Measurements from ENCODE around the gene RPL39L.
A peak's percentile ranks its signal among the peaks of the same experiment; 100 is the strongest.

Gene RPL39L

DNA sequence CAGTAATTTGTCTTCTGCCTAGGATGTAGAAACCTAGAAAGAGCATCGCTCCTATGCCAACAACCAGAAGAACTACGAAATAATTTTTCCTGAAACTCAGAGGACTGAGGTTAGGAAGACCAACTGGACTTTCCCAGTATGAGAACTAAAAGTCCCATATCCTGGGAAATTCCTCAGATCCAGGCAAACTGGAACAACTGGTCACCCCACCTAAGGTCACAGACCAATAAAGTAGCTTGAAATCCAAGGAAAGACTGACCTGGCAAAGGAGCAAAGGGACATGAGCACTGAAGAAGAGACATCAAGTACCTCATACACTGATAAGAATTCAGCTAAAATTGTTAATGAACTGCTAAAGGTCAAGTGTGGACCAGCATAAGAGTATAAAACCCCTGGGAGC lies 6.6 kb downstream of the RPL39L start:
- Histone ChIP-seq H3K4me3 (replicated peaks; ENCODE audit: low read depth, low read length) (no peak overlapping the region), H3K36me3 (ENCODE audit: control insufficient read depth, insufficient read depth, low read length) (no peaks in the 10 kb centered on the region), H3K27me3 (replicated peaks; ENCODE audit: control insufficient read depth, insufficient read depth, low read length) (no peaks in the 10 kb centered on the region)
- TF ChIP-seq, protein P1, sequence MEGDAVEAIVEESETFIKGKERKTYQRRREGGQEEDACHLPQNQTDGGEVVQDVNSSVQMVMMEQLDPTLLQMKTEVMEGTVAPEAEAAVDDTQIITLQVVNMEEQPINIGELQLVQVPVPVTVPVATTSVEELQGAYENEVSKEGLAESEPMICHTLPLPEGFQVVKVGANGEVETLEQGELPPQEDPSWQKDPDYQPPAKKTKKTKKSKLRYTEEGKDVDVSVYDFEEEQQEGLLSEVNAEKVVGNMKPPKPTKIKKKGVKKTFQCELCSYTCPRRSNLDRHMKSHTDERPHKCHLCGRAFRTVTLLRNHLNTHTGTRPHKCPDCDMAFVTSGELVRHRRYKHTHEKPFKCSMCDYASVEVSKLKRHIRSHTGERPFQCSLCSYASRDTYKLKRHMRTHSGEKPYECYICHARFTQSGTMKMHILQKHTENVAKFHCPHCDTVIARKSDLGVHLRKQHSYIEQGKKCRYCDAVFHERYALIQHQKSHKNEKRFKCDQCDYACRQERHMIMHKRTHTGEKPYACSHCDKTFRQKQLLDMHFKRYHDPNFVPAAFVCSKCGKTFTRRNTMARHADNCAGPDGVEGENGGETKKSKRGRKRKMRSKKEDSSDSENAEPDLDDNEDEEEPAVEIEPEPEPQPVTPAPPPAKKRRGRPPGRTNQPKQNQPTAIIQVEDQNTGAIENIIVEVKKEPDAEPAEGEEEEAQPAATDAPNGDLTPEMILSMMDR (IDR thresholded peaks at IDR 0.05; ENCODE audit: insufficient read depth, low read length, poor library complexity, severe bottlenecking): no peak
- DNase-seq (ENCODE audit: extremely low read depth, insufficient read length): no peak

DNA sequence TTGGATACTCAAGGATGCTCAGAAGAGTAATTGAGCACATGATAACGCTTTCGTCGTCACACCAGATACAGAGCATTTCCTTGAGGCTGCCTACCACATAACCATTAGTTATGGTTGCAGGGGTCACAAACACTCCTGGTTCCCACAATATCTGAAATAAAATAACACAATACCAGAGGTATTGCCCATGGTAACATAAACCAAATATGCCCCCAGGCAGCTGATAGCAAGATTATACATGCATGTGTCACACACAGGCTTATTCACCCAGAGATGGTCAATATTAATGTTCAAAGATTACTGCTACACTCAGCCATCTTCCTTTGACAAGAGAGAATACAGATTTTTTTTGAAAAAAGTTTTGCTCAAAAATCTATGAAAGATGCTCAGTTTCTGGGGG lies 7.3 kb downstream of the RPL39L start:
- TF ChIP-seq, protein P1 (IDR thresholded peaks at IDR 0.05; ENCODE audit: insufficient read depth, low read length, poor library complexity, severe bottlenecking): no peak
- no peak overlapping the region for H3K4me3 ChIP-seq (replicated peaks; ENCODE audit: low read depth, low read length)
- no peaks in the 10 kb centered on the region for H3K36me3 ChIP-seq (ENCODE audit: control insufficient read depth, insufficient read depth, low read length)
- H3K27me3 ChIP-seq (replicated peaks; ENCODE audit: control insufficient read depth, insufficient read depth, low read length): no peaks in the 10 kb centered on the region
- DNase-seq (ENCODE audit: extremely low read depth, insufficient read length): no peak

DNA sequence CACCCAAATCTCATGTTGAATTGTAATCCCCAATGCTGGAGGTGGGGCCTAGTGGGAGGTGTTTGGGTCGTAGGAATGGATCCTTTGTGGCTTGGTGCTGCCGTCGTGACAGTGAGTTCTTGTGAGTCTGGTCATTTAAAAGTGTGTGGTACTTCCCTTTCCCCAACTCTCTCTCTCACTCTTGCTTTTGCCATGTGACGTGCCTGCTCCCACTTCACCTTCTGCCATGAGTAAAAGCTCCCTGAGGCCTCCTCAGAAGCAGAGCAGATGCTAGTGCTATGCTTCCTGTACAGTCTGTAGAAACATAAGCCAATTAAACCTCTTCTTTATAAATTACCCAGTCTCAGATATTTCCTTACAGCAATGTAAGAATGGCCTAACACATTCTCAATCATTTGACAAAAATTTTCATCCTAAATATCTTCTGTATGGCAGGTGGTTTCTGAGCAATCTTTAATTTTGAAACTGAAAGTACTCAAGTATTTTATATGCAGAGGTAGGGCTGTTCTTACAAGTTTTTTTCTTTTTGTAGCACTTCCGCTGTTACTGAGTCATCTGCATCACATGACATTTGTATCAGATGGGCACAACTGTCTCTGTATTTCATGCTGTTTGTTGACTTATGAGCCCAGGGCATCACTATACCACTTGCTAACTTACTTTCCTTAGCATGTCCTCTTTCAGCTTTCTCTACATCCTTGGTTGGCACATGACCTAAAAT lies 8.8 kb downstream of the RPL39L start:
- peak; percentile 52 for DNase-seq (ENCODE audit: extremely low read depth, insufficient read length)
- TF ChIP-seq, protein P1 (IDR thresholded peaks at IDR 0.05; ENCODE audit: insufficient read depth, low read length, poor library complexity, severe bottlenecking): no peak
- H3K27me3 ChIP-seq (replicated peaks; ENCODE audit: control insufficient read depth, insufficient read depth, low read length): no peaks in the 10 kb centered on the region
- H3K4me3 ChIP-seq (replicated peaks; ENCODE audit: low read depth, low read length): no peak overlapping the region
- H3K36me3 ChIP-seq (ENCODE audit: control insufficient read depth, insufficient read depth, low read length): no peaks in the 10 kb centered on the region

DNA sequence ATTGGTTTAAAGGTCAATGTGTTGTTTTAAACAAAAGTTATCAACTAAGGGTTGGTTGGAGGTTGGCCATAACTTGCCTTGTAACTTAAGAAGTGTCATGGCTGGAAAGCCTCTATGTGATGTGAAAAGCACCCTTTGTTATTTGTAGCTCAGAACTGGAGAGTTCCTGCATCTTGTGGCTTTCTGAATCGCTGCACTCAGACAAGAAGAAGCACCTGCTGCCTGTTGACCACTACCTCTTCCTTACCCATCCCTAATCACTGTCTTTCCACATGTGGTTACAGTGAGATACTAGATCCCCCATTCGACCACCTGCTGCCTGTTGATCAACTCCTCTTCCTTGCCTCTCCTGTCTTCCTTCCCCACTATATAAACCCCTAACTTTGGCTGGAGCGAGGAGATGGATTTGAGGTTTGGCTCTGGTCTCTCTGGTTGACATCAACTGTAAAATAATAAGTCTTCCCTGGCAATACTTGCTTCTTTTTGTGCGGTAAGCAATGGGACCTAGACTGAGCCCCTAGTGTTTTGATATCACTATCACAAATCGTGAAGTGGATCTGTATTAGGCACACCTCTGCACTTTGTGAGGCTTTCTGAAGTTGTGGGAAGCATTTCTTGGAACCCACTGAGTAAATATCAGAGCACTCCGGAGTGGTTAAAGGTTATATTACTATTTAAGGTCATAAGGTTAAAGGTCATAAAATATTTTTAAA lies 13.8 kb downstream of the RPL39L start:
- no peaks in the 10 kb centered on the region for H3K27me3 ChIP-seq (replicated peaks; ENCODE audit: control insufficient read depth, insufficient read depth, low read length)
- H3K36me3 ChIP-seq (ENCODE audit: control insufficient read depth, insufficient read depth, low read length): peaks cover 2% of the 10 kb centered on the region; the same call in 1 of the 2 replicates
- TF ChIP-seq, protein P1 (IDR thresholded peaks at IDR 0.05; ENCODE audit: insufficient read depth, low read length, poor library complexity, severe bottlenecking): no peak
- no peak overlapping the region for H3K4me3 ChIP-seq (replicated peaks; ENCODE audit: low read depth, low read length)
- DNase-seq (ENCODE audit: extremely low read depth, insufficient read length): peak; percentile 53

DNA sequence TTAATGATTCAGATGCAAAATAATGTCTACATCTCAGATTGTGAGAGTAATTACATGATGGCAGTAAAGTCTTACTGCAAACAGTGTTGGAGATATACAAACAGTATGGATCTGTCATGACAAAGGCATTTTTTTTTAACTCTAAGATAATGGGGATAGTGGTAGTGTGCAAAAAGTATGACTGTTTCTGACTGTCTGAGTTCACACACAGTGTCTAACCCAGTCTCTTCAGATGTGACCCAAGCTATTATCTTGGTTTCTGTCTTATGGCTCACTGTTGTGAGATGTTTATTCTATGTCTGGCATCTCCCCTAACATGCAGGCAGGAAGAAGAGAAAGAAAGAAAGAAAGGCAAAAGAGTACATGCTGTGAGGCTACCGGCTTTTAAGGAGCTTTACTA lies 17.0 kb downstream of the RPL39L start:
- no peaks in the 10 kb centered on the region for H3K27me3 ChIP-seq (replicated peaks; ENCODE audit: control insufficient read depth, insufficient read depth, low read length)
- DNase-seq (ENCODE audit: extremely low read depth, insufficient read length): no peak
- peaks cover 2% of the 10 kb centered on the region; the same call in 1 of the 2 replicates for H3K36me3 ChIP-seq (ENCODE audit: control insufficient read depth, insufficient read depth, low read length)
- TF ChIP-seq, protein P1 (IDR thresholded peaks at IDR 0.05; ENCODE audit: insufficient read depth, low read length, poor library complexity, severe bottlenecking): no peak
- H3K4me3 ChIP-seq (replicated peaks; ENCODE audit: low read depth, low read length): no peak overlapping the region
